ENCODE data around the gene MRPS7.

DNA sequence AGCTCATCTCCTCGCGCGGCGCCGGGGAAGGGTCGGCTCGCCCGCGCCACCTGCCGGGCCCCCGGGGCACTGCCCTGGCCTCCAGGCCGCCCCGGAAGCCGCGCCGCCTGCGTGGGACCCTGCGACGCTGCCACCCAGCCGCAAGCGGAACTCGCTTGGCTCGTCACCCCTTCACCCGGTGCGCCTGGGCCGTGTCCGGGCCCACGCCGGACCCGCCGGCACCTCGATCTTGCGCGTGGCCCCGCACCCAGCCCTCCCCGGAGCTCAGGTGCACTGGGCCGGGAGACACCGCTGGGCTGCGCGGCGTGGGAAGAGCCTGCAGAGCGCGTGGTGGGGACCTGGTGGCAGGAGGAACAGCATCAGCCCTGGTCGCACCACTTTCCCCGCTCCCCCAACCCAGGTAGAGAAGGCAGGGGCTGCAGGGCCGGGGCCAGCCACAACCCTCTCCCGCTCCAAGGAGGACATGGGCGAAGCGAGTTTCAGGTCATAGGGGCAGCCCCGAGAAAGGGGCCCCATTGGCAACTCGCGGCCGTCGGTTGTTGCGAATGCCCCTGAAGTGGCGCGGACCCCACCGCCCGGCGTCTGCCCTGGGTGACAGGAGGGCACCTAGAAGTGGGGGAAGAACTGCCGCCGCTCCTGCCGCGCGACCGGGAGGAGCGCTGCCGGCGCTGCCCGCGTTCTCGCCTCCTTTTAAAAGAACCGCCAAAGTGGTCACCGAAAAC, 9.7 kb downstream of the MRPS7 start:
- TF ChIP-seq, protein P1, sequence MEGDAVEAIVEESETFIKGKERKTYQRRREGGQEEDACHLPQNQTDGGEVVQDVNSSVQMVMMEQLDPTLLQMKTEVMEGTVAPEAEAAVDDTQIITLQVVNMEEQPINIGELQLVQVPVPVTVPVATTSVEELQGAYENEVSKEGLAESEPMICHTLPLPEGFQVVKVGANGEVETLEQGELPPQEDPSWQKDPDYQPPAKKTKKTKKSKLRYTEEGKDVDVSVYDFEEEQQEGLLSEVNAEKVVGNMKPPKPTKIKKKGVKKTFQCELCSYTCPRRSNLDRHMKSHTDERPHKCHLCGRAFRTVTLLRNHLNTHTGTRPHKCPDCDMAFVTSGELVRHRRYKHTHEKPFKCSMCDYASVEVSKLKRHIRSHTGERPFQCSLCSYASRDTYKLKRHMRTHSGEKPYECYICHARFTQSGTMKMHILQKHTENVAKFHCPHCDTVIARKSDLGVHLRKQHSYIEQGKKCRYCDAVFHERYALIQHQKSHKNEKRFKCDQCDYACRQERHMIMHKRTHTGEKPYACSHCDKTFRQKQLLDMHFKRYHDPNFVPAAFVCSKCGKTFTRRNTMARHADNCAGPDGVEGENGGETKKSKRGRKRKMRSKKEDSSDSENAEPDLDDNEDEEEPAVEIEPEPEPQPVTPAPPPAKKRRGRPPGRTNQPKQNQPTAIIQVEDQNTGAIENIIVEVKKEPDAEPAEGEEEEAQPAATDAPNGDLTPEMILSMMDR (IDR thresholded peaks at IDR 0.05): peak; percentile 57 to 97 (median 95)
- no peak for TF ChIP-seq POLR2A (IDR thresholded peaks at IDR 0.05)

Measured in ovary (tissue), 3 donors.